Measurements from ENCODE around the gene ISG20L2. TPM values are rescaled to one million over a fixed set of nuclear protein-coding genes. Genes with fewer than 3 reads are reported as not detected.

Gene ISG20L2
- total RNA-seq, 2 experiments from 2014 or later, result 44.2 to 50.9 TPM

DNA sequence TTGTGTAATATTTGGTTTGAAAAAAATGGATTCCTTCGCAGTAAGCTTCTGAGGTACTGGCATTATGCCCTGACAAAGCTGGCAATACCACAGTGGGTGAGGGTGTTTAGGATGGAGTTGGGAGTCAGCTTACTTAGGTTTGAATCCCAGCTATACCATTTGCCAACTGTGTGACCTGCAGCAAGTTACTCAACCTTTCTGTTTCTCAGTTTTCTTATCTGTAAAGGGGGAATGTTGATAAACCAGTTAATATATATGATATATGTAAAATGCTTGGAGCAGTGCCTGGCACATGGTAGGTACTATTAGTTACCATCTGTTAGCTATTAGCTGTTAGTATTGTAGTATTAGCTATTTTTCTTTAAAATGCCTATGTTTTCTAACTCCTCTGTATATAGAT, 27.8 kb upstream of the ISG20L2 start:
- Histone ChIP-seq H3K4me1 (ENCODE audit: insufficient read depth, low read length) (peaks cover 11% of the 10 kb centered on the region), H3K27me3 (ENCODE audit: control insufficient read depth in 1 of 2, insufficient read depth in 2 of 2, low read length in 2 of 2) (no peaks in the 10 kb centered on the region), H3K9me3 (ENCODE audit: control insufficient read depth in 1 of 2, insufficient read depth in 1 of 2, low read length in 2 of 2) (no peaks in the 10 kb centered on the region), H3K4me3 (ENCODE audit: low read length) (no peak overlapping the region), H3K36me3 (ENCODE audit: insufficient read depth, low read length) (no peaks in the 10 kb centered on the region), H3K27ac (ENCODE audit: low read depth in 1 of 2, low read length in 2 of 2) (no peak overlapping the region)
- no peak overlapping the region for H3K27ac Mint-ChIP-seq
- H3K4me1 Mint-ChIP-seq (ENCODE audit: low read depth), result peaks cover 29% of the 10 kb centered on the region
- H3K27me3 Mint-ChIP-seq, result no peaks in the 10 kb centered on the region
- no peak overlapping the region for H3K4me3 Mint-ChIP-seq
- POLR2A ChIA-PET, result interaction anchor here (0.7 to 1.1 kb wide), 6 partner anchors 9 to 34 kb away, joined by 3 to 5 read pairs (median 4); partner anchors contain the start of genes ISG20L2, METTL25B, MRPL24 and PRCC
- CTCF ChIA-PET, result interaction anchor here (1.5 to 2.2 kb wide), 2 partner anchors 30 to 67 kb away, joined by 7 to 9 read pairs; no protein-coding TSS in a partner anchor
- intact Hi-C loops (cut with DNase I, micrococcal nuclease), result no loop called here
- no peak for ATAC-seq (ENCODE audit: poor library complexity)
- TF ChIP-seq, protein P1, sequence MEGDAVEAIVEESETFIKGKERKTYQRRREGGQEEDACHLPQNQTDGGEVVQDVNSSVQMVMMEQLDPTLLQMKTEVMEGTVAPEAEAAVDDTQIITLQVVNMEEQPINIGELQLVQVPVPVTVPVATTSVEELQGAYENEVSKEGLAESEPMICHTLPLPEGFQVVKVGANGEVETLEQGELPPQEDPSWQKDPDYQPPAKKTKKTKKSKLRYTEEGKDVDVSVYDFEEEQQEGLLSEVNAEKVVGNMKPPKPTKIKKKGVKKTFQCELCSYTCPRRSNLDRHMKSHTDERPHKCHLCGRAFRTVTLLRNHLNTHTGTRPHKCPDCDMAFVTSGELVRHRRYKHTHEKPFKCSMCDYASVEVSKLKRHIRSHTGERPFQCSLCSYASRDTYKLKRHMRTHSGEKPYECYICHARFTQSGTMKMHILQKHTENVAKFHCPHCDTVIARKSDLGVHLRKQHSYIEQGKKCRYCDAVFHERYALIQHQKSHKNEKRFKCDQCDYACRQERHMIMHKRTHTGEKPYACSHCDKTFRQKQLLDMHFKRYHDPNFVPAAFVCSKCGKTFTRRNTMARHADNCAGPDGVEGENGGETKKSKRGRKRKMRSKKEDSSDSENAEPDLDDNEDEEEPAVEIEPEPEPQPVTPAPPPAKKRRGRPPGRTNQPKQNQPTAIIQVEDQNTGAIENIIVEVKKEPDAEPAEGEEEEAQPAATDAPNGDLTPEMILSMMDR (IDR thresholded peaks at IDR 0.05), result no peak
- peaks cover 9% of the 10 kb centered on the region for H3K36me3 Mint-ChIP-seq (ENCODE audit: low read depth)
- DNase-seq, result no peak
- no peaks in the 10 kb centered on the region for H3K9me3 Mint-ChIP-seq

DNA sequence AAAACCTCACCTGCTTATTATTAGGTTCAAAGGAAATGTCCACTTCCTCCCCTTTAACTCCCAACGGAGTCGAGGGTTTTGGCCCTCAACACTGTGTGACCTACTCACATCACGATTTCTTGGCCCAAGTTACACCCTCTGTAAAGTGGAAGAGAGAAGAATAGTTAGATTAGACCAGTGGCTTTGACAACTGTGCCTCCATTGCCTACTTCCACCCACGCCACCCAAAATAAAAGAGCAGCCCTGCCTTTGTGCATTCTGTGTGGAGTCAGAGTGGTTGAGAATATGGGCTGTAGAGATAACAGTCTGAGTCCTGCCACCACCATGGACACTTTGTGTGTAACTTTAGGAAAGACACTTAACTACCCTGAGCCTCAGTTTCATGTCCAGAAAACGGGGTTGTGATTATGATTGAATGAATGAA, 27.0 kb upstream of the ISG20L2 start:
- ATAC-seq (ENCODE audit: poor library complexity) (no peak), DNase-seq (no peak)
- no peaks in the 10 kb centered on the region for H3K27me3 Mint-ChIP-seq
- no peak overlapping the region for H3K27ac Mint-ChIP-seq
- peaks cover 14% of the 10 kb centered on the region for H3K4me1 ChIP-seq (ENCODE audit: insufficient read depth, low read length)
- no peak overlapping the region for H3K27ac ChIP-seq (ENCODE audit: low read depth in 1 of 2, low read length in 2 of 2)
- TF ChIP-seq, protein P1 (IDR thresholded peaks at IDR 0.05), result no peak
- no peak overlapping the region for H3K4me3 ChIP-seq (ENCODE audit: low read length)
- H3K36me3 ChIP-seq (ENCODE audit: insufficient read depth, low read length), result no peaks in the 10 kb centered on the region
- CTCF ChIA-PET, result interaction anchor here (1.5 to 2.2 kb wide), 2 partner anchors 29 to 66 kb away, joined by 7 to 9 read pairs; no protein-coding TSS in a partner anchor
- H3K9me3 ChIP-seq (ENCODE audit: control insufficient read depth in 1 of 2, insufficient read depth in 1 of 2, low read length in 2 of 2), result no peaks in the 10 kb centered on the region
- H3K9me3 Mint-ChIP-seq, result no peaks in the 10 kb centered on the region
- peak overlapping the region; percentile 20 for H3K4me3 Mint-ChIP-seq
- no peaks in the 10 kb centered on the region for H3K27me3 ChIP-seq (ENCODE audit: control insufficient read depth in 1 of 2, insufficient read depth in 2 of 2, low read length in 2 of 2)
- intact Hi-C loops (cut with DNase I, micrococcal nuclease), result no loop called here
- peaks cover 32% of the 10 kb centered on the region for H3K4me1 Mint-ChIP-seq (ENCODE audit: low read depth)
- POLR2A ChIA-PET, result interaction anchor here (1.1 to 1.5 kb wide), 2 partner anchors 8 to 29 kb away, joined by 3 read pairs; no protein-coding TSS in a partner anchor
- H3K36me3 Mint-ChIP-seq (ENCODE audit: low read depth), result peaks cover 12% of the 10 kb centered on the region

DNA sequence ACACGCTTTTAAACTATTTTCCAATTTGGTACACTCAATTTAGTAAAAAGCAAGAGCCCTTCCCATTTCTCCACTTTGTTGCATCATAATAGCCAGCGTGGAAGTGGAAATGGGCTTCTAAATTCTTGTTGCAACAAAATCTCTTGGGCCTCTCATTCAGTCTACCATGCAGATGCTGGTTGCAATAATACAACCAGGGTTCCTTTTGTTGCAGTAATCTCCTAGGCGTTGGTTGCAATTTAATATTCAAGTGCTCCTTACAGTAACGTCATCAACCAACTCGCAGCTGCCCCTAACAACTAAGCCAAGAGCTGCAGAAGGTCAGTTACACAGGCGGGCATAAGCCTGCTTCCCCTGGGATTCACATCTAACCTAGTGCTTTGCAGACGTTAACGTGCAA, 25.7 kb upstream of the ISG20L2 start:
- peaks cover 45% of the 10 kb centered on the region for H3K4me1 Mint-ChIP-seq (ENCODE audit: low read depth)

More for the DNA sequence above, 25.7 kb upstream of the ISG20L2 start:
- H3K27me3 ChIP-seq (ENCODE audit: control insufficient read depth in 1 of 2, insufficient read depth in 2 of 2, low read length in 2 of 2), result no peaks in the 10 kb centered on the region
- DNase-seq, result no peak
- H3K4me3 ChIP-seq (ENCODE audit: low read length), result no peak overlapping the region
- H3K36me3 ChIP-seq (ENCODE audit: insufficient read depth, low read length), result no peaks in the 10 kb centered on the region
- TF ChIP-seq, protein P1 (IDR thresholded peaks at IDR 0.05), result no peak
- no peak overlapping the region for H3K27ac Mint-ChIP-seq
- ATAC-seq (ENCODE audit: poor library complexity), result no peak
- intact Hi-C loops (cut with DNase I, micrococcal nuclease), result no loop called here
- H3K36me3 Mint-ChIP-seq (ENCODE audit: low read depth), result peaks cover 17% of the 10 kb centered on the region
- H3K27ac ChIP-seq (ENCODE audit: low read depth in 1 of 2, low read length in 2 of 2), result no peak overlapping the region
- peak overlapping the region; percentile 56 for H3K4me3 Mint-ChIP-seq
- no peaks in the 10 kb centered on the region for H3K27me3 Mint-ChIP-seq
- H3K4me1 ChIP-seq (ENCODE audit: insufficient read depth, low read length), result peaks cover 27% of the 10 kb centered on the region
- H3K9me3 ChIP-seq (ENCODE audit: control insufficient read depth in 1 of 2, insufficient read depth in 1 of 2, low read length in 2 of 2), result no peaks in the 10 kb centered on the region
- ChIA-PET CTCF (no interaction called here), POLR2A (interaction anchor here (1.5 kb wide), 1 partner anchor 28 kb away, joined by 3 read pairs; no protein-coding TSS in a partner anchor)
- no peaks in the 10 kb centered on the region for H3K9me3 Mint-ChIP-seq
